NT2/D1 (cell line): ENCODE measurements around the gene LANCL2.

Source experiments
- DNase-seq: peaks from one replicate; pipeline ENCODE4 v3.0.0-alpha.2; 2011; ENCODE audit warnings: low read depth, low spot score
- H3K27me3 ChIP-seq: 2 replicates; pipeline ENCODE4 v1.6.0; 2011; ENCODE audit warnings: mild to moderate bottlenecking; ENCODE audit not compliant: insufficient read length, insufficient read depth
- H3K36me3 ChIP-seq: 2 replicates; pipeline ENCODE4 v1.6.1; 2011; ENCODE audit warnings: mild to moderate bottlenecking, low read length, mixed read lengths; ENCODE audit not compliant: insufficient read depth, insufficient read length
- H3K4me1 ChIP-seq: 2 replicates; pipeline ENCODE4 v1.5.1; 2011; ENCODE audit not compliant: insufficient read depth, insufficient read length
- H3K4me3 ChIP-seq: 2 replicates; pipeline ENCODE4 v1.5.1; 2011; ENCODE audit warnings: low read depth; ENCODE audit not compliant: insufficient read length
- H3K9ac ChIP-seq: 2 replicates; pipeline ENCODE4 v1.6.0; 2011; ENCODE audit warnings: low read depth; ENCODE audit not compliant: insufficient read length
- H3K9me3 ChIP-seq: 2 replicates; pipeline ENCODE4 v1.5.1; 2011; ENCODE audit warnings: mild to moderate bottlenecking, low read length; ENCODE audit not compliant: insufficient read depth
- SUZ12 ChIP-seq: IDR thresholded peaks from 2 replicates; pipeline ENCODE4 v1.6.1; 2011; ENCODE audit not compliant: insufficient read length, insufficient read depth; ENCODE audit errors: extremely low read depth
- YY1 ChIP-seq: IDR thresholded peaks from 2 replicates; pipeline ENCODE4 v1.6.1; 2011; ENCODE audit not compliant: insufficient read length, insufficient read depth
- ZNF274 ChIP-seq: IDR thresholded peaks from 2 replicates; pipeline ENCODE4 v1.6.1; 2011; ENCODE audit warnings: mild to moderate bottlenecking, low read depth, low read length

Gene LANCL2

DNA sequence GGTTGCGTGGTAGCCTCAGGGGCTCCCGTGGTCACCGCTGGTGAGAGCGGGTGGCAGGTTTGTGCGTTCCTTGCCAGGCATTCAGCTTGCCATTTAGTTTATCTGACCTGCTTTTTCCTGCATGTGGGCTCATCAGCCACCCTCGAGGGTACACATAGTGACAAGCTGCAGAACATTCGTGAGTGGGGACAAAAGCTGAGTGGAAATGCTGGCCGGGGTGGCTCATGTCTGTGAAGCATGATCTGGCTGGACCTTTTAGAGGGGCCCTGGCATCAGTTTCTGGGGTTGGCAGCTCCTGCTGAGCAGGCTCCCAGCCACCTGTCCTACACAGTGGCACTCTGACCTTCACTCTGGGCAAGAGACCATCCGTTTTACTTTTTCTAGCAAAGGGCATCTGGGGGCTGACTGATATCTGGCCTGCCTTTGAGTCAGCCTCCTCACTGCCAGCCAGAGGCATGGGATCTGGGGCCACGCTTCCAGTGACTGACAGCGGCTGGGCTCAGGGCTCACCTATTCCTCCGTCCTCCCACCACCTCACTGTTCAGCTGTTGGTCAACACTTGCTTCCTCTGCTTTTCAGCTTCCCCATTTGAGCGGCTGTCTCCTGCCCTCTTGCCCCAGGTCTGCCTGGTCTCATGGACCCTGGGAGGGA, 75.0 kb downstream of the LANCL2 start:
- TF ChIP-seq SUZ12 (no peak), ZNF274 (no peak), YY1 (no peak)
- no peaks in the 10 kb centered on the region for H3K9me3 ChIP-seq
- no peaks in the 10 kb centered on the region for H3K27me3 ChIP-seq
- H3K9ac ChIP-seq = no peak overlapping the region
- no peak for DNase-seq
- peaks cover 13% of the 10 kb centered on the region for H3K4me1 ChIP-seq
- H3K36me3 ChIP-seq = no peaks in the 10 kb centered on the region
- H3K4me3 ChIP-seq = no peak overlapping the region

DNA sequence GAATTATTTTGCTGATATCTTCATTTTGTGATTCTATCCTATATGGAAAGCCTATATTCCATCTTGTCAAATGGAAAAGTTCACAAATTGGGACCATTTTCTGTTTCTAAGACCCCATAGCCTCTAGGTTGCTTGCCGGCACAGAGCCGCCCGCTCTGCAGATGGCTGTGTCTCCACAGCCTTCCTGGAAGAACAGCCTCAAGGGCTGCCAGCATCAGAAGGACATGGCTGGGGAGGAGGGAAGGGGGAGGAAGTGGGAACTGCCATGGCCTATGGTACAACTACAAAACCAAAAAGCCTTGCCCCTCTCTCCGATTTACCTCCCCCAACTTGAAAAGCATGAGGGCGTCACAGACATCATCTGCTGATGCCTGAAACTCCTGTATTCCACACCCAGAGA, 75.9 kb downstream of the LANCL2 start:
- no peak overlapping the region for H3K9ac ChIP-seq
- DNase-seq = no peak
- no peak overlapping the region for H3K4me3 ChIP-seq
- no peaks in the 10 kb centered on the region for H3K27me3 ChIP-seq
- H3K9me3 ChIP-seq = no peaks in the 10 kb centered on the region
- H3K4me1 ChIP-seq = peaks cover 5% of the 10 kb centered on the region
- TF ChIP-seq YY1 (no peak), ZNF274 (no peak), SUZ12 (no peak)
- H3K36me3 ChIP-seq = no peaks in the 10 kb centered on the region

DNA sequence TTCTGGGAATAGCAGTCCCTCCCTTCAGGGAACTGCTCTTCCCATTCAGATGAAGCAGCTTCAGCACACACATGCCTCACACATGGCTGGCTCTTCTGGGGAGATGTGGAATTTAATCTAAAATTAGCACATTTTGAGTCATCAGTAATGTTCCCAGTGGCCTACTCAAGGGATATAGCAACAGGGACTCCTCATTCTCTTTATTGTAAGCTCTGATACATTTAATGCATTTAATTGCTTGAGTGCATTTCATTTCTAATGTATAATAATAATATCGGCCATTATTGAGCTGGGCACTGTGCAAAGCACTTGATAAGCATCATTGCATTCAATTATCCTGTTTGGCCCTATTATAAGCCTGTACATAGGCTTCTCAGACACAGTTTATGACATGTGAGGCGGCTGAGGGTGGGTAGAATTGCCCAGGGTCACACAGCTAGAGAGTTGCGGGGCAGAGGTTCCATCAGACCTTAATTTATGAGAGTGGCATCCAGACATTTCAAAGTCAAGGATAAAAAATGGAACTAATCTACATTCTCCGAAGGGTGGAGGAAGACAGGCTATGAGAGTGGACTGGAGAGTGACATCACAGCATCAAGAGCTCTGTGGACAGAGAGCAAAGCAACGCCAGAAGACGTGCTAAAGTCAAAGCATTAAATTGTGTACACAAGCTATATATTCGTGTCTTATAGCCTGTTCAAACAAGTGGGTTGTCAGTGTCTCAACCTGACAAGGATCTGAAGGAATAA, 76.8 kb downstream of the LANCL2 start:
- TF ChIP-seq YY1 (no peak), ZNF274 (no peak), SUZ12 (no peak)
- Histone ChIP-seq H3K9ac (no peak overlapping the region), H3K4me3 (no peak overlapping the region), H3K36me3 (no peaks in the 10 kb centered on the region), H3K9me3 (no peaks in the 10 kb centered on the region), H3K4me1 (peaks cover 5% of the 10 kb centered on the region), H3K27me3 (no peaks in the 10 kb centered on the region)
- no peak for DNase-seq

- Histone ChIP-seq H3K4me1 (no peaks in the 10 kb centered on the region), H3K4me3 (no peak overlapping the region), H3K27me3 (no peaks in the 10 kb centered on the region), H3K36me3 (no peaks in the 10 kb centered on the region), H3K9ac (no peak overlapping the region), H3K9me3 (no peaks in the 10 kb centered on the region)
- no peak for DNase-seq
- TF ChIP-seq SUZ12 (no peak), ZNF274 (no peak), YY1 (no peak)
Observed at GRCh38 chr7:55444786-55445185, 79.6 kb downstream of the LANCL2 start.

GRCh38 chr7:55448526-55448925, 83.4 kb downstream of the LANCL2 start:
- TF ChIP-seq YY1 (no peak), SUZ12 (no peak)
- Histone ChIP-seq H3K27me3 (no peaks in the 10 kb centered on the region), H3K4me1 (no peaks in the 10 kb centered on the region), H3K4me3 (no peak overlapping the region), H3K36me3 (no peaks in the 10 kb centered on the region), H3K9me3 (no peaks in the 10 kb centered on the region), H3K9ac (no peak overlapping the region)
- DNase-seq = no peak

GRCh38 chr7:55449205-55449991, 84.3 kb downstream of the LANCL2 start:
- TF ChIP-seq ZNF274 (no peak), SUZ12 (no peak), YY1 (no peak)
- no peak overlapping the region for H3K9ac ChIP-seq
- no peak overlapping the region for H3K4me3 ChIP-seq
- DNase-seq = no peak
- no peaks in the 10 kb centered on the region for H3K36me3 ChIP-seq
- H3K9me3 ChIP-seq = no peaks in the 10 kb centered on the region
- H3K27me3 ChIP-seq = no peaks in the 10 kb centered on the region
- no peaks in the 10 kb centered on the region for H3K4me1 ChIP-seq

GRCh38 chr7:55449992-55450535, 84.9 kb downstream of the LANCL2 start:
- DNase-seq = no peak
- Histone ChIP-seq H3K4me3 (no peak overlapping the region), H3K4me1 (no peaks in the 10 kb centered on the region), H3K9me3 (no peaks in the 10 kb centered on the region), H3K27me3 (no peaks in the 10 kb centered on the region), H3K9ac (no peak overlapping the region), H3K36me3 (no peaks in the 10 kb centered on the region)
- no peak for TF ChIP-seq YY1
- TF ChIP-seq SUZ12 = no peak
- no peak for TF ChIP-seq ZNF274
